Osteocyte (in vitro differentiated cells): ENCODE results near the gene MTFMT. TPM values are rescaled to one million over a fixed set of nuclear protein-coding genes. Genes with fewer than 3 reads are reported as not detected.

Experiments used
- DNase-seq: peaks from one replicate; pipeline ENCODE4 v3.0.0; 2021; ENCODE audit warnings: mixed read lengths; ENCODE audit not compliant: unreplicated experiment; ENCODE audit errors: extremely low spot score
- H3K27ac Mint-ChIP-seq: one replicate; pipeline ENCODE4 v1.8.0; 2021; ENCODE audit warnings: mild to moderate bottlenecking, mixed read lengths; ENCODE audit not compliant: unreplicated experiment
- H3K27me3 Mint-ChIP-seq: one replicate; pipeline ENCODE4 v1.8.0; 2021; ENCODE audit warnings: mixed read lengths; ENCODE audit not compliant: unreplicated experiment
- H3K36me3 Mint-ChIP-seq: one replicate; pipeline ENCODE4 v1.8.0; 2021; ENCODE audit warnings: mixed read lengths; ENCODE audit not compliant: unreplicated experiment
- H3K4me1 Mint-ChIP-seq: one replicate; pipeline ENCODE4 v1.8.0; 2021; ENCODE audit warnings: mixed read lengths; ENCODE audit not compliant: unreplicated experiment
- H3K4me3 Mint-ChIP-seq: one replicate; pipeline ENCODE4 v1.8.0; 2021; ENCODE audit warnings: mild to moderate bottlenecking, moderate library complexity, mixed read lengths; ENCODE audit not compliant: unreplicated experiment
- H3K9me3 Mint-ChIP-seq: one replicate; pipeline ENCODE4 v1.8.0; 2021; ENCODE audit warnings: mixed read lengths; ENCODE audit not compliant: unreplicated experiment
- total RNA-seq: library from RNA; stranded (reverse); gene quantifications from 2 replicates; pipeline ENCODE4 v1.2.1, GENCODE V29; 2021
- TF ChIP-seq, protein P1 (sequence below): fragments of 200-600 bp; sonication (generic); IDR thresholded peaks from 2 replicates; pipeline ENCODE4 v1.5.0; 2021; ENCODE audit warnings: antibody characterized with exemption, mild to moderate bottlenecking, moderate library complexity

MTFMT gene
- total RNA-seq, 1 donor from 2014 or later = 16.3 TPM

DNA sequence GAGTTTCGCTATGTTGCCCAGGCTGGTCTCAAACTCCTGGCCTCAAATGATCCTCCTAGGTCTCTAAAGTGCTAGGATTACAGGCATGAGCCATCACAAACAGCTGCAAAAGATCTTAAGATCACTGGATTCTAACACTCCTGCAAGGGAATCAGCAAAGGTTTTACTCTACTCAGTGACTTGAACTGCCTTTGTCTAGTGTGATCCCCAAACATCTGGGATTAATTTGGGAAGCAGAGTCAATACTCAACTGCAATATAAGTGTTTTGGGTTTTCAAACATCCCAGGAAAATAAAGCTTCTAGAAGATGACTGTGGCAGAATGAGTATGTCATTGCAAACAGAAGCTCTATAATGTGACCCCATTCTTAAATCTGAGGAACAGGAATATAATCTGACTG lies 47.0 kb downstream of the MTFMT start:
- Mint-ChIP-seq H3K4me1 (peaks cover 36% of the 10 kb centered on the region), H3K4me3 (no peak overlapping the region), H3K36me3 (peaks cover 27% of the 10 kb centered on the region), H3K27ac (peak overlapping the region; percentile 66), H3K9me3 (no peaks in the 10 kb centered on the region), H3K27me3 (no peaks in the 10 kb centered on the region)
- TF ChIP-seq, protein P1, sequence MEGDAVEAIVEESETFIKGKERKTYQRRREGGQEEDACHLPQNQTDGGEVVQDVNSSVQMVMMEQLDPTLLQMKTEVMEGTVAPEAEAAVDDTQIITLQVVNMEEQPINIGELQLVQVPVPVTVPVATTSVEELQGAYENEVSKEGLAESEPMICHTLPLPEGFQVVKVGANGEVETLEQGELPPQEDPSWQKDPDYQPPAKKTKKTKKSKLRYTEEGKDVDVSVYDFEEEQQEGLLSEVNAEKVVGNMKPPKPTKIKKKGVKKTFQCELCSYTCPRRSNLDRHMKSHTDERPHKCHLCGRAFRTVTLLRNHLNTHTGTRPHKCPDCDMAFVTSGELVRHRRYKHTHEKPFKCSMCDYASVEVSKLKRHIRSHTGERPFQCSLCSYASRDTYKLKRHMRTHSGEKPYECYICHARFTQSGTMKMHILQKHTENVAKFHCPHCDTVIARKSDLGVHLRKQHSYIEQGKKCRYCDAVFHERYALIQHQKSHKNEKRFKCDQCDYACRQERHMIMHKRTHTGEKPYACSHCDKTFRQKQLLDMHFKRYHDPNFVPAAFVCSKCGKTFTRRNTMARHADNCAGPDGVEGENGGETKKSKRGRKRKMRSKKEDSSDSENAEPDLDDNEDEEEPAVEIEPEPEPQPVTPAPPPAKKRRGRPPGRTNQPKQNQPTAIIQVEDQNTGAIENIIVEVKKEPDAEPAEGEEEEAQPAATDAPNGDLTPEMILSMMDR = no peak
- DNase-seq = no peak

DNA sequence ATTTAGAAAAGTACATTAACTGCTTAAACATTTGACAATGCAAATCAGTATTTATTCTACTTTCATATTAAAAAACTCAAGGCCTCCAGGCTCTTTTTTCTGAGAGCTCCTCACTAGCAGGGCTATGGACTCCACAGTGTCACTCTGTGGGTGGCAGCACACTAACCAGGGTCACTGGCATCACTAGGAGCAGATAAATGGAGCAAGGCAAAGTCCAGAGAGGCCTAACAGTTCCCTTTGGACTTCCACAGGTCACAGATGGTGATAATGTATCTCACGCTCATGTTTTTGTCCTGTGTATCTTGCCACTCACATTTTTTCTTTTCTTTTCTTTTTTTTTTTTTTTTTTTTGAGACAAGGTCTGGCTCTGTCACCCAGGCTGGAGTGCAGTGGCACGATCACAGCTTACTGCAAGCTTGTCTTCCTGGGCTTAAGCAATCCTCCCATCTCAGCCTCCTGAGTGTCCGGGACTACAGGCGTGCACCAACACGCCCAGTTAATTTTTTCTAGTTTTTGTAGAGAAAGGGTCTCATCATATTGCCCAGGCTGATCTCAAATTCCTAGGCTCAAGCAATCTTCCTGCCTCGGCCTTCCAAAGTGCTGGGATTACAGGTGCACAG lies 47.5 kb downstream of the MTFMT start:
- H3K27ac Mint-ChIP-seq = peak overlapping the region; percentile 66
- H3K27me3 Mint-ChIP-seq = no peaks in the 10 kb centered on the region
- no peak for DNase-seq
- TF ChIP-seq, protein P1 = no peak
- no peak overlapping the region for H3K4me3 Mint-ChIP-seq
- H3K36me3 Mint-ChIP-seq = peaks cover 27% of the 10 kb centered on the region
- H3K4me1 Mint-ChIP-seq = peaks cover 31% of the 10 kb centered on the region
- H3K9me3 Mint-ChIP-seq = no peaks in the 10 kb centered on the region

DNA sequence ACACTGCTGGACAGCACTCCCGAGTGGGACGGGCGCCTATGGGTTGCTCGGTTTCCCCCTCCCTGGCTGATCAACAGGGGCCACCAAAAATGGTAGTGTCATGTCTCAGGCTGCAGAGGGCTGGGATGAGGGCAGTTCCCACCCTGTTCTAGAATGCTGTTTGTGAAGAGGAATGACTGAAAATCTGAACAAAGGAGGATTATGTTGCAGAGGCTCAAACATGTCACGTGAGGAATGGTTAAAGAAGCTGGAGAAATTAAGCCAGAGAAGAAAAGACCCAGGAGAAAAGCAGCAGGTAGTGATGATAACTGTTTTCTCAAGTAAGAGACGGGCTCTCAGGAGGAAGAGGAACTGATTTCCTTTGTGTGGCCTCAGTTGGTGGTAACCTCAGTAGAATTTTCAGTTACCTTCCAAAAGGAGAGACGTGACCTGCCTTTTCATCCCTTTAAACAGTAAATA lies 50.2 kb downstream of the MTFMT start:
- Mint-ChIP-seq H3K9me3 (no peaks in the 10 kb centered on the region), H3K36me3 (peaks cover 37% of the 10 kb centered on the region), H3K4me1 (peaks cover 13% of the 10 kb centered on the region), H3K27ac (no peak overlapping the region), H3K27me3 (no peaks in the 10 kb centered on the region), H3K4me3 (no peak overlapping the region)
- TF ChIP-seq, protein P1 = no peak
- DNase-seq = no peak

DNA sequence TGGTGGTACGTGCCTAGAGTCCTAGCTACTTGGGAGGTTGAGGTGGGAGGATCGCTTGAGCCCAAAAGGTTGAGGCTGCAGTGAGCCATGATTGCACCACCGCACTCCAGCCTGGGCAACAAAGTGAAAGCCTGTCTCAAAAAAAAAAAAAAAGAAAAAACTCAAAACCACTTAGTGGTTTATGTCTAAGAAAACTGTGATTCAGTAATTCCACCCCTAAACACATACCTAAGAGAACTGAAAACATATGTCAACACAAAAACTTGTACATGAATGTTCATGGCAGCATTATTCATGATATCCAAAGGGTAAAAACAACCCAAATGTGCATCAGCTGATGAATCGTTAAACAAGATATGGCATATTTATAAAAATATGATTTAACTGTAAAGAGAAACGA lies 54.0 kb downstream of the MTFMT start:
- DNase-seq = no peak
- no peak overlapping the region for H3K27ac Mint-ChIP-seq
- no peaks in the 10 kb centered on the region for H3K27me3 Mint-ChIP-seq
- H3K4me1 Mint-ChIP-seq = no peaks in the 10 kb centered on the region
- H3K9me3 Mint-ChIP-seq = no peaks in the 10 kb centered on the region
- no peak overlapping the region for H3K4me3 Mint-ChIP-seq
- TF ChIP-seq, protein P1 = no peak
- H3K36me3 Mint-ChIP-seq = peaks cover 41% of the 10 kb centered on the region

DNA sequence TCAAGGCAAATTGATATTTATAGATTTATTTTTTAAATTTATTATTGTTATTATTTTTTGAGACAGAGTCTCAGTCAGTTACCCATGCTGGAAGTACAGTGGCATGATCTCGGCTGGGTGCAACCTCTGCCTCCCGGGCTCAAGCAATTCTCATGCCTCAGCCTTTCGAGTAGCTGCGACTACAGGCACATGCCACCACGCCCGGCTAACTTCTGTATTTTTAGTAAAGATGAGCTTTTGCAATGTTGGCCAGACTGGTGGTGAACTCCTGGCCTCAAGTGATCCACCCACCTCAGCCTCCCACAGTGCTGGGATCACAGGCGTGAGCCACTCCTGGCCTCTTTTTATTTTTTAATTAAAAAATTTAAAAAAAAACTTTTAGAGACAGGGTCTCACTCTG lies 58.7 kb downstream of the MTFMT start:
- Mint-ChIP-seq H3K9me3 (no peaks in the 10 kb centered on the region), H3K4me1 (no peaks in the 10 kb centered on the region), H3K4me3 (no peak overlapping the region), H3K36me3 (peaks cover 40% of the 10 kb centered on the region), H3K27ac (no peak overlapping the region), H3K27me3 (no peaks in the 10 kb centered on the region)
- no peak for DNase-seq
- TF ChIP-seq, protein P1 = no peak
